DOHH2 (cell line): ENCODE results near the gene USF1.
A peak's percentile ranks its signal among the peaks of the same experiment; 100 is the strongest.

ENCODE experiments used
- H3F3A ChIP-seq: fragments of 200-600 bp; sonication (generic), shearing (Covaris generic); 2 replicates; pipeline ENCODE4 v1.6.0; 2016; ENCODE audit warnings: antibody characterized with exemption, mild to moderate bottlenecking; ENCODE audit not compliant: control insufficient read depth, insufficient read depth
- H3K27ac ChIP-seq: fragments of 200-600 bp; sonication (generic); 2 replicates; pipeline ENCODE4 v1.5.1; 2014; ENCODE audit warnings: low read depth, mild to moderate bottlenecking, low read length, moderate library complexity
- H3K27me3 ChIP-seq: fragments of 200-600 bp; sonication (generic); 2 replicates; pipeline ENCODE4 v1.6.1; 2014; ENCODE audit warnings: mild to moderate bottlenecking, low read length, mixed read lengths; ENCODE audit not compliant: control insufficient read depth
- H3K36me3 ChIP-seq: fragments of 200-600 bp; sonication (generic); 2 replicates; pipeline ENCODE4 v1.6.1; 2014; ENCODE audit warnings: mild to moderate bottlenecking, low read length, moderate library complexity, mixed read lengths; ENCODE audit not compliant: control insufficient read depth
- H3K4me1 ChIP-seq: fragments of 200-600 bp; sonication (generic); 2 replicates; pipeline ENCODE4 v1.6.1; 2014; ENCODE audit warnings: mild to moderate bottlenecking, low read length, mixed read lengths; ENCODE audit not compliant: control insufficient read depth
- H3K4me2 ChIP-seq: fragments of 200-600 bp; sonication (generic); 2 replicates; pipeline ENCODE4 v1.6.0; 2014; ENCODE audit warnings: mild to moderate bottlenecking, low read length, moderate library complexity
- H3K4me3 ChIP-seq: fragments of 200-600 bp; sonication (generic); 2 replicates; pipeline ENCODE4 v1.5.1; 2014; ENCODE audit warnings: mild to moderate bottlenecking, low read length, mixed read lengths
- H3K79me2 ChIP-seq: fragments of 200-600 bp; sonication (generic); 2 replicates; pipeline ENCODE4 v1.6.1; 2014; ENCODE audit warnings: mild to moderate bottlenecking, low read length, mixed read lengths; ENCODE audit not compliant: control insufficient read depth
- H3K9me2 ChIP-seq: fragments of 200-600 bp; sonication (generic); replicated peaks from 2 replicates; pipeline ENCODE4 v1.6.1; 2014; ENCODE audit warnings: mild to moderate bottlenecking, low read length, mixed read lengths; ENCODE audit not compliant: control insufficient read depth
- H3K9me3 ChIP-seq: fragments of 200-600 bp; sonication (generic); 2 replicates; pipeline ENCODE4 v1.6.1; 2014; ENCODE audit warnings: antibody characterized with exemption, low read length, mixed read lengths; ENCODE audit not compliant: control insufficient read depth, insufficient read depth
- H4K20me1 ChIP-seq: fragments of 200-600 bp; sonication (generic); 2 replicates; pipeline ENCODE4 v1.6.0; 2014; ENCODE audit warnings: low read depth, mild to moderate bottlenecking, antibody characterized with exemption, low read length, moderate library complexity; ENCODE audit not compliant: control insufficient read depth, insufficient read depth
- EZH2phosphoT487 ChIP-seq: fragments of 200-600 bp; sonication (generic); IDR thresholded peaks from 2 replicates; pipeline ENCODE4 v1.6.1; 2017; ENCODE audit warnings: borderline replicate concordance, mild to moderate bottlenecking, antibody characterized with exemption, low read length, moderate library complexity, mixed read lengths
- TF ChIP-seq, protein P1 (sequence below): fragments of 200-600 bp; sonication (generic); IDR thresholded peaks from one replicate; pipeline ENCODE4 v1.5.1; 2014; ENCODE audit warnings: antibody characterized with exemption, mild to moderate bottlenecking, low read depth, low read length; ENCODE audit not compliant: poor library complexity, severe bottlenecking

USF1 gene

DNA sequence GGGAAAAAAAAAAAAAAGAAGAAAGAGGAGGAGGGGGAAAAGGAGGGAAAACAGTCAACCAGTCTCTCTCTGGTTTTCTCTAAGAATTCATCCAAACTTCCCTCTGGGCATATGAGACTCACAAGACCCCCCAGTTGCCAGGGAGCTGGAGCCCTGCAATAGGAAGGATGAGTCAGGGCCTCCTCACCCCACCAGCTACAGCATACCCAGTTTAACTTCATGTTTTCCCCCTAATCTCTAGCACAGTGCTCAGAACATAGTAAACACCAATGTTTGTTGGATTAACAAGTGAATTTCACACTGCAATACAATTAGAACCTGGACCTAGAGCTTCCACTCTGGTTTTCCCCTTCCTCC, 32.7 kb downstream of the USF1 start:
- H3K79me2 ChIP-seq = peaks cover 11% of the 10 kb centered on the region; the same call in 1 of the 2 replicates

DNA sequence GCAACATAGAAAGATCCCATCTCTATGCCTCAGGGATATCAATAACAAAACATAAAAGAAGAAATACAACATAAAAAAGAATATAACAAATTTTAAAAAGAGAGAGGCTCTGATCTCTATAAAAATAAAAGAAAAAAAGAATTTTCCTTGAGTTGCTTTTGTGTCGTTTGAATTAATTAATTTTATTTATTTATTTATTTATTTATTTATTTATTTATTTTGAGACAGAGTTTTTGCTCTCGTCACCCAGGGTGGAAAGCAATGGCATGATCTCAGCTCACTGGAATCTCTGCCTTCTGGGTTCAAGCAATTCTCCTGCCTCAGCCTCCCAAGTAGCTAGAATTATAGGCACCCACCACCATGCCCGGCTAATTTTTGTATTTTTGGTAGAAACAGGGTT, 33.4 kb downstream of the USF1 start:
- Histone ChIP-seq H3F3A (peaks cover 6% of the 10 kb centered on the region), H3K27me3 (no peaks in the 10 kb centered on the region), H3K4me1 (peaks cover 26% of the 10 kb centered on the region), H3K36me3 (0 out of 2 replicates have a peak, but pooled peaks cover 3% of the 10 kb centered on the region), H3K4me3 (no peak overlapping the region), H3K4me2 (peak overlapping the region; percentile 87), H3K27ac (no peak overlapping the region), H3K9me2 (no peaks in the 10 kb centered on the region), H3K79me2 (peaks cover 11% of the 10 kb centered on the region; the same call in 1 of the 2 replicates), H3K9me3 (no peaks in the 10 kb centered on the region), H4K20me1 (no peaks in the 10 kb centered on the region)
- TF ChIP-seq, protein P1, sequence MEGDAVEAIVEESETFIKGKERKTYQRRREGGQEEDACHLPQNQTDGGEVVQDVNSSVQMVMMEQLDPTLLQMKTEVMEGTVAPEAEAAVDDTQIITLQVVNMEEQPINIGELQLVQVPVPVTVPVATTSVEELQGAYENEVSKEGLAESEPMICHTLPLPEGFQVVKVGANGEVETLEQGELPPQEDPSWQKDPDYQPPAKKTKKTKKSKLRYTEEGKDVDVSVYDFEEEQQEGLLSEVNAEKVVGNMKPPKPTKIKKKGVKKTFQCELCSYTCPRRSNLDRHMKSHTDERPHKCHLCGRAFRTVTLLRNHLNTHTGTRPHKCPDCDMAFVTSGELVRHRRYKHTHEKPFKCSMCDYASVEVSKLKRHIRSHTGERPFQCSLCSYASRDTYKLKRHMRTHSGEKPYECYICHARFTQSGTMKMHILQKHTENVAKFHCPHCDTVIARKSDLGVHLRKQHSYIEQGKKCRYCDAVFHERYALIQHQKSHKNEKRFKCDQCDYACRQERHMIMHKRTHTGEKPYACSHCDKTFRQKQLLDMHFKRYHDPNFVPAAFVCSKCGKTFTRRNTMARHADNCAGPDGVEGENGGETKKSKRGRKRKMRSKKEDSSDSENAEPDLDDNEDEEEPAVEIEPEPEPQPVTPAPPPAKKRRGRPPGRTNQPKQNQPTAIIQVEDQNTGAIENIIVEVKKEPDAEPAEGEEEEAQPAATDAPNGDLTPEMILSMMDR = no peak
- no peak for TF ChIP-seq EZH2phosphoT487

More for the DNA sequence above, 32.7 kb downstream of the USF1 start:
- H3K4me1 ChIP-seq = peaks cover 26% of the 10 kb centered on the region
- H3K27ac ChIP-seq = peak overlapping the region; percentile 43
- H3K4me2 ChIP-seq = peak overlapping the region; percentile 87
- peak overlapping the region; percentile 64 for H3K4me3 ChIP-seq
- no peaks in the 10 kb centered on the region for H4K20me1 ChIP-seq
- H3F3A ChIP-seq = peaks cover 6% of the 10 kb centered on the region
- H3K27me3 ChIP-seq = no peaks in the 10 kb centered on the region
- H3K9me3 ChIP-seq = no peaks in the 10 kb centered on the region
- TF ChIP-seq, protein P1 = no peak
- no peak for TF ChIP-seq EZH2phosphoT487
- 0 out of 2 replicates have a peak, but pooled peaks cover 3% of the 10 kb centered on the region for H3K36me3 ChIP-seq
- no peaks in the 10 kb centered on the region for H3K9me2 ChIP-seq

DNA sequence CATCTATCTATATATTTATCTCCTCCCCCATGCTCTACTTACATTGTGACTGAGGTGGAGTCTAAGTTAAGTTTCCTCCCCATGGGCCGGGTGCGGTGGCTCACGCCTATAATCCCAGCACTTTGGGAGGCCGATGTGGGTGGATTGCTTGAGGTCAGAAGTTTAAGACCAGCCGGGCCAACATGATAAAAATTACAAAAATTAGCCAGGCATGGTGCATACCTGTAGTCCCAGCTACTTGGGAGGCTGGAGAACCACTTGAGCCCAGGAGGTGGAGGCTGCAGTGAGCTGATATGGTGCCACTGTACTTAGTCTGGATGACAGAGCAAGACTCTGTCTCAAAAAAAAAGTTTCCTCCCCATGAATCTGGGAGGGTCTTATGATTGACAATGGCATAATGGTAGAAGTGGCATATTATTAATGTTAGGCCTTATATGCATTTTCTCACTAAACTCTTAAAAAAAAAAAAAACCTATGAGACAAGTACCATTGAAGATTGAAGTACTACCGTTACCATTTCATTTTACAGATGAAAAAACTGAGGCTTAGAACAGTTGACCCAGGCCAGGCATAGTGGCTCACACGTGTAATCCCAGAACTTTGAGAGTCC, 36.1 kb downstream of the USF1 start:
- no peaks in the 10 kb centered on the region for H3K27me3 ChIP-seq
- no peaks in the 10 kb centered on the region for H3K9me3 ChIP-seq
- TF ChIP-seq EZH2phosphoT487 = no peak
- TF ChIP-seq, protein P1 = no peak
- H3K79me2 ChIP-seq = peaks cover 11% of the 10 kb centered on the region; the same call in 1 of the 2 replicates
- no peaks in the 10 kb centered on the region for H4K20me1 ChIP-seq
- H3K36me3 ChIP-seq = 0 out of 2 replicates have a peak, but pooled peaks cover 3% of the 10 kb centered on the region
- no peak overlapping the region for H3K4me2 ChIP-seq
- no peaks in the 10 kb centered on the region for H3K9me2 ChIP-seq
- no peak overlapping the region for H3K27ac ChIP-seq
- H3K4me3 ChIP-seq = no peak overlapping the region
- peaks cover 26% of the 10 kb centered on the region for H3K4me1 ChIP-seq
- peaks cover 6% of the 10 kb centered on the region for H3F3A ChIP-seq
